ENCODE results near the gene DAPK2. TPM values are rescaled to one million over a fixed set of nuclear protein-coding genes. Genes with fewer than 3 reads are reported as not detected.

DAPK2 gene
- total and polyA plus RNA-seq, 12 donors: 20.8 to 62.6 (median 38.5) TPM

GRCh38 chr15:63970621-63971426 is 75.5 kb downstream of the DAPK2 start:
- Histone ChIP-seq H3K27ac (peak overlapping the region; percentile 29 to 85 (median 78)), H3K27me3 (no peaks in the 10 kb centered on the region), H3K36me3 (peaks cover 0 to 8% (median 0%) of the 10 kb centered on the region in 9 donors), H3K4me1 (peaks cover 11 to 69% (median 60%) of the 10 kb centered on the region in 9 donors), H3K9me3 (no peaks in the 10 kb centered on the region), H3K4me3 (no peak overlapping the region)
- intact Hi-C loops (cut with DNase I): loop anchor here in 1 of 10 donors (5.0 kb wide), 1 partner anchor 51 kb away; no protein-coding TSS in a partner anchor
- TF ChIP-seq CTCF (IDR thresholded peaks at IDR 0.05): no peak
- 78 to 94% methylated on average over 3 of the region's 3 CpGs for WGBS, 2 donors
- DNase-seq (no peak), ATAC-seq (no peak)

GRCh38 chr15:63969652-63970421 is 76.4 kb downstream of the DAPK2 start:
- Histone ChIP-seq H3K4me3 (no peak overlapping the region), H3K27ac (peak overlapping the region; percentile 29 to 85 (median 78)), H3K36me3 (peaks cover 0 to 18% (median 0%) of the 10 kb centered on the region in 9 donors), H3K27me3 (no peaks in the 10 kb centered on the region), H3K4me1 (peaks cover 11 to 69% (median 58%) of the 10 kb centered on the region in 9 donors), H3K9me3 (peaks cover 0 to 3% (median 0%) of the 10 kb centered on the region in 11 donors)
- TF ChIP-seq CTCF (IDR thresholded peaks at IDR 0.05): no peak
- intact Hi-C loops (cut with DNase I): loop anchor here in 1 of 10 donors (5.0 kb wide), 1 partner anchor 52 kb away; no protein-coding TSS in a partner anchor
- ATAC-seq (peak; percentile 71 to 90 (median 86)), DNase-seq (peak in 1 of 2 donors; percentile 63)
- WGBS, 2 donors: 53 to 74% methylated on average over 2 of the region's 2 CpGs

GRCh38 chr15:63968700-63969099 is 77.6 kb downstream of the DAPK2 start:
- intact Hi-C loops (cut with DNase I): no loop called here
- WGBS, 2 donors: 80 to 83% methylated on average over 3 of the region's 3 CpGs

More at GRCh38 chr15:63968700-63969099, 77.6 kb downstream of the DAPK2 start:
- Histone ChIP-seq H3K27me3 (no peaks in the 10 kb centered on the region), H3K27ac (peak overlapping the region; percentile 29 to 85 (median 78)), H3K9me3 (peaks cover 0 to 13% (median 0%) of the 10 kb centered on the region in 11 donors), H3K4me3 (no peak overlapping the region), H3K4me1 (peaks cover 11 to 65% (median 53%) of the 10 kb centered on the region in 9 donors), H3K36me3 (peaks cover 0 to 19% (median 0%) of the 10 kb centered on the region in 9 donors)
- ATAC-seq (peak in 1 of 8 donors; percentile 20), DNase-seq (no peak)
- TF ChIP-seq CTCF (IDR thresholded peaks at IDR 0.05): no peak
